HCT116 (cell line): ENCODE measurements around the gene INSL4. TPM values are rescaled to one million over a fixed set of nuclear protein-coding genes. Genes with fewer than 3 reads are reported as not detected.

Experiments
- ATAC-seq: fragments of 200-7000 bp; cut with Tn5 transposase; 2 replicates; pipeline ENCODE4 v1.9.1; 2020; ENCODE audit warnings: mild to moderate bottlenecking, moderate library complexity
- BruUV-seq: library from RNA; stranded (reverse); fragments of 400-500 nt; replicated peaks from 2 replicates; lab custom pipeline; 2021; lab: Mats Ljungman, UMichigan
- CTCF ChIA-PET: fragments of 300-600 bp; sonication (Branson Sonifier 250); formaldehyde crosslinking; loops from one replicate; lab custom pipeline; 2021; ENCODE audit warnings: antibody characterized with exemption; lab: Charles Lee
- POLR2A ChIA-PET: fragments of 300-600, 350-600 bp; sonication (Branson Sonifier 250); formaldehyde crosslinking; loops from one replicate; lab custom pipeline; 2021; ENCODE audit warnings: antibody characterized with exemption; lab: Charles Lee
- RAD21 ChIA-PET, 2 experiments: fragments of 300-600 bp; sonication (Branson Sonifier 250); formaldehyde crosslinking; loops; one replicate each; lab custom pipeline; 2023; ENCODE audit warnings: low total read pairs in 2 of 2; ENCODE audit not compliant: uncharacterized antibody in 2 of 2, unreplicated experiment in 2 of 2, low non-redundant PET in 1 of 2; lab: Charles Lee
- DNase-seq: peaks from one replicate; pipeline ENCODE4 v3.0.0-alpha.2; 2010; ENCODE audit warnings: low read depth, low spot score
- H2AFZ ChIP-seq: fragments of 200-600 bp; shearing (Covaris generic), sonication (generic); 2 replicates; pipeline ENCODE4 v1.6.1; 2017; ENCODE audit warnings: low read depth, mixed run types, mixed read lengths, antibody characterized with exemption, low read length; ENCODE audit not compliant: poor library complexity, severe bottlenecking
- H3K27ac ChIP-seq: 2 replicates; pipeline ENCODE4 v1.5.1; 2012; ENCODE audit warnings: low read depth, low read length
- H3K27me3 ChIP-seq: fragments of 200-600 bp; sonication (generic); 2 replicates; pipeline ENCODE4 v1.6.1; 2016; ENCODE audit warnings: mixed run types, low read length, mixed read lengths; ENCODE audit not compliant: insufficient read depth
- H3K36me3 ChIP-seq, 2 experiments: fragments of 200-500 bp in 1 of 2; fragments of 200-600 bp in 1 of 2; sonication (Bioruptor generic) in 1 of 2; sonication (generic) in 1 of 2; 2 replicates each; pipeline versions ENCODE4 v1.5.1 to v1.6.1; 2014 to 2016; ENCODE audit warnings: low read length in 2 of 2, inconsistent platforms in 1 of 2, mixed read lengths in 1 of 2, mixed run types in 1 of 2; ENCODE audit not compliant: insufficient read depth in 2 of 2, control insufficient read depth in 1 of 2
- H3K4me1 ChIP-seq, 2 experiments: fragments of 200-600 bp in 1 of 2; sonication (generic) in 1 of 2; 2 replicates each; pipeline versions ENCODE4 v1.5.1 to v1.6.1; 2012 to 2017; ENCODE audit warnings: low read length in 2 of 2, inconsistent platforms in 1 of 2, mild to moderate bottlenecking in 1 of 2, mixed read lengths in 1 of 2, mixed run types in 1 of 2, moderate library complexity in 1 of 2; ENCODE audit not compliant: insufficient read depth in 2 of 2, control insufficient read depth in 1 of 2
- H3K4me2 ChIP-seq: fragments of 200-600 bp; sonication (generic); 2 replicates; pipeline ENCODE4 v1.6.1; 2017; ENCODE audit warnings: mixed run types, low read length, mixed read lengths
- H3K4me3 ChIP-seq, 2 experiments: fragments of 200-600 bp in 1 of 2; sonication (generic) in 1 of 2; replicated peaks in 1 of 2; 2 replicates each; pipeline ENCODE4 v1.5.1; 2011 to 2016; ENCODE audit warnings: low read length in 2 of 2, control low read depth in 1 of 2, low read depth in 1 of 2, mild to moderate bottlenecking in 1 of 2, mixed read lengths in 1 of 2, mixed run types in 1 of 2
- H3K79me2 ChIP-seq: fragments of 200-600 bp; sonication (generic); 2 replicates; pipeline ENCODE4 v1.6.1; 2017; ENCODE audit warnings: mild to moderate bottlenecking, mixed run types, low read length, moderate library complexity, mixed read lengths; ENCODE audit not compliant: insufficient read depth
- H3K9ac ChIP-seq: fragments of 200-600 bp; sonication (generic); 2 replicates; pipeline ENCODE4 v1.6.1; 2016; ENCODE audit warnings: low read length, mixed read lengths
- H3K9me2 ChIP-seq: fragments of 200-600 bp; sonication (generic), shearing (Covaris generic); 2 replicates; pipeline ENCODE4 v1.6.1; 2017; ENCODE audit warnings: mixed run types, mild to moderate bottlenecking, moderate library complexity; ENCODE audit not compliant: insufficient read depth
- H3K9me3 ChIP-seq, 2 experiments: fragments of 200-500 bp in 1 of 2; fragments of 200-600 bp in 1 of 2; sonication (Bioruptor generic) in 1 of 2; sonication (generic) in 1 of 2; 2 replicates each; pipeline ENCODE4 v1.6.1; 2014 to 2017; ENCODE audit warnings: low read length in 2 of 2, mixed read lengths in 2 of 2, inconsistent platforms in 1 of 2, low read depth in 1 of 2, mild to moderate bottlenecking in 1 of 2, mixed run types in 1 of 2, moderate library complexity in 1 of 2; ENCODE audit not compliant: control insufficient read depth in 1 of 2, insufficient read depth in 1 of 2
- H4K20me1 ChIP-seq: fragments of 200-600 bp; sonication (generic), shearing (Covaris generic); 2 replicates; pipeline ENCODE4 v1.6.1; 2017; ENCODE audit warnings: mixed run types, mild to moderate bottlenecking, moderate library complexity; ENCODE audit not compliant: insufficient read depth
- CBX3 ChIP-seq: IDR thresholded peaks from 2 replicates; pipeline ENCODE4 v1.6.1; 2012; ENCODE audit warnings: low read depth
- ELF1 ChIP-seq: IDR thresholded peaks from 2 replicates; pipeline ENCODE4 v1.6.1; 2012; ENCODE audit warnings: low read depth, borderline replicate concordance
- EZH2 ChIP-seq: fragments of 200-600 bp; sonication (generic); IDR thresholded peaks from 2 replicates; pipeline ENCODE4 v1.6.1; 2017; ENCODE audit warnings: antibody characterized with exemption, mixed run types
- FOSL1 ChIP-seq: IDR thresholded peaks from 2 replicates; pipeline ENCODE4 v1.6.1; 2012; ENCODE audit warnings: low read depth
- JUND ChIP-seq: IDR thresholded peaks from 2 replicates; pipeline ENCODE4 v1.6.1; 2012
- POLR2AphosphoS5 ChIP-seq: IDR thresholded peaks from 2 replicates; pipeline ENCODE4 v1.6.1; 2011; ENCODE audit warnings: mild to moderate bottlenecking, low read depth, low read length, moderate library complexity
- RAD21 ChIP-seq: IDR thresholded peaks from 2 replicates; pipeline ENCODE4 v1.6.1; 2012; ENCODE audit warnings: low read depth, mild to moderate bottlenecking
- SP1 ChIP-seq: IDR thresholded peaks from 2 replicates; pipeline ENCODE4 v1.6.1; 2012; ENCODE audit warnings: low read depth
- SRF ChIP-seq: IDR thresholded peaks from 2 replicates; pipeline ENCODE4 v1.6.1; 2012; ENCODE audit warnings: low read depth
- TCF7L2 ChIP-seq: IDR thresholded peaks from 2 replicates; pipeline ENCODE4 v1.7.0; 2011; ENCODE audit warnings: borderline replicate concordance, inconsistent platforms; ENCODE audit not compliant: insufficient read depth, insufficient read length; ENCODE audit errors: extremely low read depth
- ZFX ChIP-seq: fragments of 450-650 bp; IDR thresholded peaks from 2 replicates; pipeline ENCODE4 v1.6.1; 2017
- ZNF274 ChIP-seq: fragments of 200-500 bp; sonication (Bioruptor generic); IDR thresholded peaks from 2 replicates; pipeline ENCODE4 v1.6.1; 2014; ENCODE audit warnings: mild to moderate bottlenecking, low read depth, low read length, inconsistent platforms
- intact Hi-C: fragments of 100-400 bp; cut with micrococcal nuclease; formaldehyde crosslinking; loops from 2 replicates; pipeline ENCODE4 v1.10.0; 2022
- total RNA-seq: library from RNA; stranded (reverse); gene quantifications from one replicate; pipeline ENCODE4 v1.2.1, GENCODE V29; 2021; ENCODE audit not compliant: unreplicated experiment
- TF ChIP-seq, protein P1 (sequence below): IDR thresholded peaks from 2 replicates; pipeline ENCODE4 v1.6.1; 2012
- TF ChIP-seq, protein P2 (sequence below): IDR thresholded peaks from 2 replicates; pipeline ENCODE4 v1.6.1; 2012; ENCODE audit warnings: low read depth

INSL4 gene
- total RNA-seq, 1 experiment from 2014 or later, result not detected

DNA sequence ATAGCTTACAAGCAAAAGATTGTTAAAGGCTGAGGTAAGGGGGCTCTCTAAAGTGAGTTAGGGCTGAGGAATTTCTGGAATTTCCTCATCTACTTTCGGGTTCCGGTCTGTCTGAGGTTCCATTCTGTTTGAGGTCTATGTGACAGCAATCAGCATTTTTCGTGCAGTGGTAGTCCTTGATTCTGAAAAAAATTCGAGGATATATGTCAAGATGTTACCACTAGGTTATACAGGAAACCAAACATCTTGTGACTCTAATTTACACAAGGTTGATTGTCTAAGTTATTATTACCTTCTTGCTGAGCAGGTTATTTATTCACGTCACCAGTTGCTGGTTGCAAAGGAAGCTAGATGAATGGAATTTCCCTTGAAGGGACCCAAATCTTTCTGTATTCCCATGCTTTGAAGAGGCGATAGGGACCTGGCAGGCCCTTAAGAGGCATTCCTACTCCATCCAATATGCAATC is 38.1 kb downstream of the INSL4 start:
- H3K4me1 ChIP-seq, result no peaks in the 10 kb centered on the region
- ChIA-PET RAD21 (no interaction called here), POLR2A (no interaction called here), CTCF (no interaction called here)
- H3K9me2 ChIP-seq, result no peaks in the 10 kb centered on the region
- H3K4me3 ChIP-seq, result no peak overlapping the region
- H4K20me1 ChIP-seq, result no peaks in the 10 kb centered on the region
- ATAC-seq, result no peak
- no TSS peak for BruUV-seq
- DNase-seq, result no peak
- no peaks in the 10 kb centered on the region for H3K9me3 ChIP-seq
- H3K27me3 ChIP-seq, result no peaks in the 10 kb centered on the region
- intact Hi-C loops, result no loop called here
- H3K27ac ChIP-seq, result no peak overlapping the region
- H2AFZ ChIP-seq, result no peak overlapping the region
- H3K9ac ChIP-seq, result no peak overlapping the region
- no peaks in the 10 kb centered on the region for H3K79me2 ChIP-seq
- TF ChIP-seq ZFX (no peak), ZNF274 (no peak), JUND (no peak), POLR2AphosphoS5 (no peak), FOSL1 (no peak), SRF (no peak), ELF1 (no peak), SP1 (no peak), RAD21 (no peak), EZH2 (no peak), CBX3 (no peak), TCF7L2 (no peak)
- TF ChIP-seq, protein P1, sequence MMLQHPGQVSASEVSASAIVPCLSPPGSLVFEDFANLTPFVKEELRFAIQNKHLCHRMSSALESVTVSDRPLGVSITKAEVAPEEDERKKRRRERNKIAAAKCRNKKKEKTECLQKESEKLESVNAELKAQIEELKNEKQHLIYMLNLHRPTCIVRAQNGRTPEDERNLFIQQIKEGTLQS, result no peak
- TF ChIP-seq, protein P2, sequence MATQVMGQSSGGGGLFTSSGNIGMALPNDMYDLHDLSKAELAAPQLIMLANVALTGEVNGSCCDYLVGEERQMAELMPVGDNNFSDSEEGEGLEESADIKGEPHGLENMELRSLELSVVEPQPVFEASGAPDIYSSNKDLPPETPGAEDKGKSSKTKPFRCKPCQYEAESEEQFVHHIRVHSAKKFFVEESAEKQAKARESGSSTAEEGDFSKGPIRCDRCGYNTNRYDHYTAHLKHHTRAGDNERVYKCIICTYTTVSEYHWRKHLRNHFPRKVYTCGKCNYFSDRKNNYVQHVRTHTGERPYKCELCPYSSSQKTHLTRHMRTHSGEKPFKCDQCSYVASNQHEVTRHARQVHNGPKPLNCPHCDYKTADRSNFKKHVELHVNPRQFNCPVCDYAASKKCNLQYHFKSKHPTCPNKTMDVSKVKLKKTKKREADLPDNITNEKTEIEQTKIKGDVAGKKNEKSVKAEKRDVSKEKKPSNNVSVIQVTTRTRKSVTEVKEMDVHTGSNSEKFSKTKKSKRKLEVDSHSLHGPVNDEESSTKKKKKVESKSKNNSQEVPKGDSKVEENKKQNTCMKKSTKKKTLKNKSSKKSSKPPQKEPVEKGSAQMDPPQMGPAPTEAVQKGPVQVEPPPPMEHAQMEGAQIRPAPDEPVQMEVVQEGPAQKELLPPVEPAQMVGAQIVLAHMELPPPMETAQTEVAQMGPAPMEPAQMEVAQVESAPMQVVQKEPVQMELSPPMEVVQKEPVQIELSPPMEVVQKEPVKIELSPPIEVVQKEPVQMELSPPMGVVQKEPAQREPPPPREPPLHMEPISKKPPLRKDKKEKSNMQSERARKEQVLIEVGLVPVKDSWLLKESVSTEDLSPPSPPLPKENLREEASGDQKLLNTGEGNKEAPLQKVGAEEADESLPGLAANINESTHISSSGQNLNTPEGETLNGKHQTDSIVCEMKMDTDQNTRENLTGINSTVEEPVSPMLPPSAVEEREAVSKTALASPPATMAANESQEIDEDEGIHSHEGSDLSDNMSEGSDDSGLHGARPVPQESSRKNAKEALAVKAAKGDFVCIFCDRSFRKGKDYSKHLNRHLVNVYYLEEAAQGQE, result no peak
- no peak overlapping the region for H3K4me2 ChIP-seq
- H3K36me3 ChIP-seq, result no peaks in the 10 kb centered on the region
